IPS DF 6.9 (cell line): ENCODE data around the gene ANO6.

ENCODE experiments used
- DNase-seq: peaks from one replicate; pipeline ENCODE4 v3.0.0-alpha.2; 2013; ENCODE audit warnings: low read depth, low spot score
- H3K27ac ChIP-seq: one replicate; pipeline ENCODE4 v1.5.1; 2013; ENCODE audit warnings: low read length, control low read depth
- H3K27me3 ChIP-seq: 2 replicates; pipeline ENCODE4 v1.6.1; 2013; ENCODE audit warnings: mild to moderate bottlenecking, low read length; ENCODE audit not compliant: control insufficient read depth, insufficient read depth
- H3K36me3 ChIP-seq: 2 replicates; pipeline ENCODE4 v1.6.1; 2013; ENCODE audit warnings: low read length; ENCODE audit not compliant: control insufficient read depth, insufficient read depth
- H3K4me1 ChIP-seq: 2 replicates; pipeline ENCODE4 v1.6.1; 2013; ENCODE audit warnings: low read length; ENCODE audit not compliant: control insufficient read depth, insufficient read depth
- H3K4me3 ChIP-seq: 2 replicates; pipeline ENCODE4 v1.5.1; 2013; ENCODE audit warnings: mild to moderate bottlenecking, low read length
- H3K9me3 ChIP-seq: 2 replicates; pipeline ENCODE4 v1.6.1; 2013; ENCODE audit warnings: low read length, inconsistent platforms; ENCODE audit not compliant: control insufficient read depth, insufficient read depth
- WGBS: extraction: QIAGEN DNeasy Blood & Tissue Kit; methylation state at CpG from one replicate; pipeline ENCODE4 v1.1.7; 2013; ENCODE audit warnings: mixed read lengths, missing lambda C conversion rate; ENCODE audit not compliant: insufficient read length, insufficient coverage; 5-methylcytosine and 5-hydroxymethylcytosine counted together

Gene ANO6

GRCh38 chr12:45343269-45344051, 127.6 kb downstream of the ANO6 start:
- WGBS: no CpG with 5 or more reads among the region's 6 CpGs

GRCh38 chr12:45348311-45348710, 132.4 kb downstream of the ANO6 start:
- Histone ChIP-seq H3K27ac (no peak overlapping the region), H3K4me1 (no peaks in the 10 kb centered on the region), H3K36me3 (peaks cover 4% of the 10 kb centered on the region; the same call in 1 of the 2 replicates), H3K27me3 (no peaks in the 10 kb centered on the region), H3K4me3 (no peak overlapping the region), H3K9me3 (no peaks in the 10 kb centered on the region; the same call in 1 of the 2 replicates)
- no CpG with 5 or more reads among the region's 2 CpGs for WGBS
- DNase-seq: no peak

More at GRCh38 chr12:45343269-45344051, 127.6 kb downstream of the ANO6 start:
- Histone ChIP-seq H3K27ac (no peak overlapping the region), H3K4me1 (no peaks in the 10 kb centered on the region), H3K4me3 (no peak overlapping the region), H3K36me3 (no peaks in the 10 kb centered on the region; the same call in 1 of the 2 replicates), H3K9me3 (no peaks in the 10 kb centered on the region), H3K27me3 (no peaks in the 10 kb centered on the region)
- DNase-seq: no peak

- Histone ChIP-seq H3K36me3 (peaks cover 4% of the 10 kb centered on the region; the same call in 1 of the 2 replicates), H3K9me3 (no peaks in the 10 kb centered on the region; the same call in 1 of the 2 replicates), H3K4me1 (no peaks in the 10 kb centered on the region), H3K27me3 (no peaks in the 10 kb centered on the region), H3K27ac (no peak overlapping the region), H3K4me3 (no peak overlapping the region)
- DNase-seq: no peak
- WGBS: no CpG with 5 or more reads among the region's 1 CpG
Observed at GRCh38 chr12:45348986-45349385, 133.1 kb downstream of the ANO6 start.

GRCh38 chr12:45349916-45350315, 134.0 kb downstream of the ANO6 start:
- no peak for DNase-seq

GRCh38 chr12:45350861-45351260, 135.0 kb downstream of the ANO6 start:
- no CpG with 5 or more reads among the region's 3 CpGs for WGBS
- no peak for DNase-seq
- Histone ChIP-seq H3K27me3 (no peaks in the 10 kb centered on the region), H3K4me1 (no peaks in the 10 kb centered on the region; the same call in 1 of the 2 replicates), H3K36me3 (peaks cover 4% of the 10 kb centered on the region; the same call in 1 of the 2 replicates), H3K4me3 (no peak overlapping the region), H3K27ac (no peak overlapping the region), H3K9me3 (no peaks in the 10 kb centered on the region; the same call in 1 of the 2 replicates)

More at GRCh38 chr12:45349916-45350315, 134.0 kb downstream of the ANO6 start:
- Histone ChIP-seq H3K4me3 (no peak overlapping the region), H3K36me3 (peaks cover 4% of the 10 kb centered on the region; the same call in 1 of the 2 replicates), H3K27ac (no peak overlapping the region), H3K4me1 (no peaks in the 10 kb centered on the region; the same call in 1 of the 2 replicates), H3K27me3 (no peaks in the 10 kb centered on the region), H3K9me3 (no peaks in the 10 kb centered on the region; the same call in 1 of the 2 replicates)
- WGBS: no CpG with 5 or more reads among the region's 1 CpG

GRCh38 chr12:45351921-45352670, 136.2 kb downstream of the ANO6 start:
- WGBS: 100% methylated on average over 2 of the region's 10 CpGs
- H3K9me3 ChIP-seq: no peaks in the 10 kb centered on the region; the same call in 1 of the 2 replicates

GRCh38 chr12:45353944-45354343, 138.0 kb downstream of the ANO6 start:
- no peak overlapping the region for H3K27ac ChIP-seq
- no CpG with 5 or more reads among the region's 2 CpGs for WGBS

More at GRCh38 chr12:45351921-45352670, 136.2 kb downstream of the ANO6 start:
- Histone ChIP-seq H3K27ac (no peak overlapping the region), H3K4me1 (no peaks in the 10 kb centered on the region; the same call in 1 of the 2 replicates), H3K4me3 (no peak overlapping the region), H3K36me3 (peaks cover 4% of the 10 kb centered on the region; the same call in 1 of the 2 replicates), H3K27me3 (no peaks in the 10 kb centered on the region)
- DNase-seq: no peak

GRCh38 chr12:45354399-45354798, 138.5 kb downstream of the ANO6 start:
- Histone ChIP-seq H3K4me3 (no peak overlapping the region), H3K9me3 (no peaks in the 10 kb centered on the region; the same call in 1 of the 2 replicates), H3K4me1 (no peaks in the 10 kb centered on the region; the same call in 1 of the 2 replicates), H3K36me3 (peaks cover 4% of the 10 kb centered on the region; the same call in 1 of the 2 replicates), H3K27me3 (no peaks in the 10 kb centered on the region), H3K27ac (no peak overlapping the region)
- no peak for DNase-seq

More at GRCh38 chr12:45353944-45354343, 138.0 kb downstream of the ANO6 start:
- no peaks in the 10 kb centered on the region; the same call in 1 of the 2 replicates for H3K9me3 ChIP-seq
- no peak overlapping the region for H3K4me3 ChIP-seq
- no peak for DNase-seq
- H3K36me3 ChIP-seq: peaks cover 4% of the 10 kb centered on the region; the same call in 1 of the 2 replicates
- H3K27me3 ChIP-seq: no peaks in the 10 kb centered on the region
- no peaks in the 10 kb centered on the region; the same call in 1 of the 2 replicates for H3K4me1 ChIP-seq

- Histone ChIP-seq H3K9me3 (no peaks in the 10 kb centered on the region), H3K4me3 (no peak overlapping the region), H3K4me1 (no peaks in the 10 kb centered on the region; the same call in 1 of the 2 replicates), H3K27me3 (no peaks in the 10 kb centered on the region), H3K27ac (no peak overlapping the region), H3K36me3 (peaks cover under 1% of the 10 kb centered on the region; the same call in 1 of the 2 replicates)
- WGBS: no CpG with 5 or more reads among the region's 3 CpGs
- no peak for DNase-seq
Observed at GRCh38 chr12:45355730-45356129, 139.8 kb downstream of the ANO6 start.
